HG03108 (cell line): ENCODE data around the gene MBOAT1.

ENCODE experiments used
- ATAC-seq: cut with Tn5 transposase; IDR thresholded peaks from one replicate; pipeline ENCODE4 v1.9.1; 2021; ENCODE audit warnings: moderate library complexity; ENCODE audit not compliant: unreplicated experiment

Gene MBOAT1

DNA sequence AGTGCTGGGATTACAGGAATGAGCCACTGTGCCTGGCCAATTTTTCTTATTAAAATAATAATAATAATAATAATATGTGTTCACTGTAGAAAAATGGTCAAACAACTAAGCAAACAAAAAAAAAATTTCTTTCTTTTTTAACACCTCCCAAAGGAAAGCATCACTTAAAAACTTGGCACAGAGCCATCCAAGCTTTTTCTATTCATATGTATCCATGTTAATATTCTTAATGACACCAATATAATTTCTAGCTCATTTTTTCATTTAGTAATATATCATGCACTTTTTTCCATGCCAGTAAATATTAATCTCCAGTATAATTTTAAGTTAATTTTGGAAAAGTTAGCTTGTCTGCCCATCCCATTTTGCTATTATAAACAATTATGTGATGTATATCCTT lies 101.8 kb downstream of the MBOAT1 start:
- ATAC-seq: no peak

DNA sequence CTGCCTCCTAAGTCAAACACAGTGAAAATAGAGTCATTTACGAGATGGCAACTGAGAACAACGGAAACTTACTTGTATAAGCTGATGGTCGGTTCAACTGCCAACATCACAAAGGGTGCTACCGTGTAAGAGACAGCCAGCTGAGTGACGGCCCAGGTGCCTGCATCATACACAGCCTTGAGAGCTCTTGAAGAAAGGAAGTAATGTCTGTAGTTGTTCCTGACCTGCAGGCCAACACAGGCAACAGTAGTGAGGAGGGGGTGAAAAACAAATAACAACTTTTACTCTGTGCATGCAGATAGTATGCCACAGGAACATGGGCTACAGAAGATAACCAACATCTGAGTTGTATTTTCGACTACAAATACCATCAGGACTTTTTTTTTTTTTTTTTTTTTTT lies 102.7 kb downstream of the MBOAT1 start:
- no peak for ATAC-seq

DNA sequence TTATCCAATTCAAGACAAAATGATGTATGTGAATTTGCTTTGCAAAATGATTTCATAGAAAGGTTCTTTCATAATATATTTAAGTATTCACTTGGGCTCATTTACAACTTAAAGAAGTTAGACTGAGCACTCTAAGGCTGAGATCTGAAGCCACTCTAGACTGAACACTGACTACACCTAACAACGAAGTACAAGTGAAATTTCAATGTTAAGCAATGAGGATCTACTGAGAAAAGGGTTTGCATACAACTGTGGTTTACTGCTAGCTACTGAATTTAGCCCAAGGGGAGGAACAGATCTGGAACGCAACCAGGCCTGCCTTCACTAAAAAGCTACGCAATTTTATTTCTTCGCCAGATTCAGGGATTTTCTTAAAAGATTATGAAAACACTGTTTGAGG lies 106.4 kb downstream of the MBOAT1 start:
- no peak for ATAC-seq

DNA sequence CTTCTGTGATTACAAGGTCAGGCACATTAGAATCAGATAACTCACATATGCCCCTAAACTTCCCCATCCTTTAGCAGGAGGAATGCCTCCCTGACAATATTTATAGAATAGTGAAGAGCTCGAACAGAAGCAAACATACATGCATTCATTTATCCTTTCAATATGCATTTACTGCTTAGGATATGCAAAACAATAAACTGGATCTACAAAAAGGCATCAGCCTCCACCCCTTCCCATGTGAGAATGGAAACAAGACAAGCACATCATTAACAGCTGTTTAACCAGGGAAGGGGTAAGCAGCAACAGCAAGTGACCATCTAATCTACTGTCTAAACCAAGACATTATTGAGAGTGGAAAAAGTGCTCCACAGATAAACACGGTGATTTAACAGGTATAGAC lies 107.6 kb downstream of the MBOAT1 start:
- ATAC-seq: no peak

DNA sequence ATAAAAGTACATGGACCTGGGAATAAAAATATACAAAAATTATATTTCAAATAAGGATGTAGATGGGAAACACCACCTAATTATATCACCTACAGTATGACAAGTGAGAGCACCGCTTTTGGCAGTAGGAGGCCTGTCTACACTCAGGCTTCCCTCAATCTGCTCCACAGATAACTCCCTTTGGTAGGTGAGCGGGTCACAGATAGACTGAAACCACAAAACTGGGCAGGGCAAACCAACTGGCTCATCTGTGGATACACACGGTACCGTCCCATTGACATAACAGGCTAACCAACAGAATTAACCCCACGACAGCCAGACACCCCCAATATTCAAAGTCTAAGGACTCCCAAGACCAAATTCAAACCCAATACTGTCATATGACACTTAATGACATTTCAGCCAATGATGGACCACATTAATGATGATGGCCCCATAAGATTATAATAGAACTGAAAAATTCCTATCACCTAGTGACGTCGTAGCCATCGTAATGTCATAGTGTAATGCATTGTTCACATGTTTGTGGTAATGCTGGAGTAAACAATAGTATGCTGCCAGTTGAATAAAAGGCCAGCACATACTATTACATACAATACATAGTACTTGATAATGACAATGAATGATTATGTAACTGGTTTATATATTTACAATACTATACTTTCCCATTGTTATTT lies 109.7 kb downstream of the MBOAT1 start:
- ATAC-seq: no peak

DNA sequence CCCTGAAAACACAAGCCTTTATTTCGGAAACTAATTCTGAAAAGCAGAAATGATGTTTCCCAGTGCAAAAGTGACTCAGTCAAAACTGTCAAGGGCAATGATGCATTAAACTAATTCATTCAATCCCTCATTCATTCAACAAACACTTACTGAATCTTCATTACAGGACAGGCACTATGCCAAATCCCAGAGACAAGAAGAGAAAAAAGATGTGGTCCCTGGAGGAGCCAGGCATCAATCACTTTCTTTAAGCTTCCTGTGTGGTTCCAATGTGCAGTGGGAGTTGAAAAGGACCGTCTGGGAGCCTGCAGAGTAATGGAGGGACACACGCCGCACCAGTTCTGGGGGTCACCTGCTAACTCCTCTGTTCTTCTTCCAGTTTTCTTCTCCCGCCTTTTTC lies 113.1 kb downstream of the MBOAT1 start:
- no peak for ATAC-seq

DNA sequence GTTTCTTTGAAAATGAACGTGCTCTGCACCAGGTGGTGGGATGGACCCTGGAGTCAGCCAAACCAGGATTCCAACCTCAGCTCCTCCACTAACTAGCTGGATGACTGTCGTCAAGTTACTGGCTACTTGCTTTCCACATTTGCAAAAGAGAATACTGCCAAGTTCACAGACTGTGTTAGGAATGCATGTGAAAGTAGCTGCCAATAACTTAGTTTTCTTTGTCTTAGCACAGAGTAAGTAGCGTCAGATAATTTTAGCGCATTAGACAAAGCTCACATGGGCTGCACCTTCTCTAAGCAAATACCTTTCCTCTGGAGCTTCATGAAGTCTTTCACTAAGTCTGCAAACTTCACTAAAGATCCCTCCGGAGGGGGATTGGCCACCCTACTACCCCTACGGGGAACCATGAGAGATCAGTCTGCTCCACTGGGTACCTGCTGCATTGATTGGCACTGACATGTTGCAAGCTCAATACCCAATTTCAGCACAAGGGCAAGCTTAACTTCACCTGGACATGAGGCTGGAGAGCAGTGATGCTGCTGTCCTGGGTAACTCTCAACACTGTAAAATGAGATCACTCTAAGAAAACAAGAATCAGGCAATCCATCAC lies 113.9 kb downstream of the MBOAT1 start:
- no peak for ATAC-seq

DNA sequence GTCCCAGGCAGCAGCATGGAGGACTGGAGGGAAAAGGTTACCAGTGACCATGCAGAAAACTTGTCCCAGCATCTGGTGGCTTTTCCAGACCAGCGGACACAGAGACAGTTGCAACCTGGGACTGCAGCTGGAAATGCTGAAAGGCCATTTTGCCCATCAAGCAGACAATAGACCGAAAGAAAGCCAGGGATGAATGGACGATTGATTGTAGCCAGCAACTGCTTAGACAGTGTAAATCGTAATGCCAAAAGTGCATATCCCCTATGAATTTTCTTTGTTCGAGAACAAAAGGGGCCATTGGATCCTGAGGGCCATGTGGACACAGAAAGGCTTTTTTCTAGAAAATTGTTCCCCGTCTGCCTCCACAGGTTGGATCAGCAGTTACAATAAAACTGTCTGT lies 115.7 kb downstream of the MBOAT1 start:
- ATAC-seq: no peak

DNA sequence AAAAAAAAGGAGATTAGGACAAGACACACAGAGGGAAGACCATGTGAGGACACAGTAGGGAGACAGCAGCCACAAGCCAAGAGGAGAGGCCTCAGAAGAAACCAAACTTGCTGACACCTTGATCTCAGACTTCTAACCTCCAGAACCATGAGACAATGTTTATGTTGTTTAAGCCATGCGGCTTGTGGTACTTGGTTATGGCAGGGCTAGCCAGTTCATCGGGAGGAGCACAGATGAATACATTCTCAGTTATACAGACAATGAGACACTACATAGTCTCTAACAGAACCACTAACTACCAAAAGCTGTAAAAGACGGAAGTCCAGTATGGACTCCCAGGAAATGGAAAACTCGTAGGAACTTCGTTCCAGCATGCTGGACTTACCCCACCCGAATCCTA lies 116.8 kb downstream of the MBOAT1 start:
- ATAC-seq: no peak

DNA sequence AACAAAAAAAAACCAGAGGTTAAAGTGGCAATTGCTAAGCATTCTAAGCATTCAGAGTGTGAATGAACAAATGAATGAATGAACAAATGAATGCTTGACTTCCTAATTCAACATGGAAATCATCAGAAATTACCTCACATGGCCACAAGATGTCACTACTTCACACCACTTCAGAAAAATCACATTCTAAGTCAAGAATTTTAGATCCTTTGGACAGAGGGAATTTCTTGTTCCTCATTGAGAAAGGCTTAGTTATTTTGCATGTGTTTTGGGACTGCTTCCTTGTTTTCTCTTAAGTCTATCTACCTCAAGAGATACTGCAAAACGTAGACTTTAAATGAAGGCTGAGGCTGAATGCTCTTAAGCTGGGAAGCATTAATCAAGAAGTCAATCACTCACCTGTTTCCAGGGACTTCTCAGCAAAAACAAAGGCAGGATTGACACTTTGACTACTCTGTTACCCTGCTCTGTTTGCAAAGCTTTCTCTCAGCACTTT lies 120.2 kb downstream of the MBOAT1 start:
- ATAC-seq: no peak

DNA sequence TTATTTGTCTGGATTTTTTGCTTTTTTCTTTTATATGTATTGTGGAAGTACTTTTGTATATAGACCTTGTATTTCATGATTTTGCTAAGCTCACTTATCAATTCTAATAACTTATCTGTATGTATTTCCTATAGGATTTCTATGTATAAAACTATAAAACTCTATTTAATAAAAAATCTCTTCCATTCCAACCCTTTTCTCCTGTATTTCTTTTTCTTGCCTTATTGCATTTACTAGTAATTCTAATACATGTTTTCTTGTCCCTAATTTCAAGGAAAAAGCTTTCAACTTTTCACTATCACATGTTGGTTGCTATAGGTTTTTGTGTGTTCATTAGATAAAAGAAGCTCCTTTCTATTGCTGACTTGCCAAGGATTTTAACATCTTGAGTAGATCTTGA lies 125.3 kb downstream of the MBOAT1 start:
- ATAC-seq: no peak

DNA sequence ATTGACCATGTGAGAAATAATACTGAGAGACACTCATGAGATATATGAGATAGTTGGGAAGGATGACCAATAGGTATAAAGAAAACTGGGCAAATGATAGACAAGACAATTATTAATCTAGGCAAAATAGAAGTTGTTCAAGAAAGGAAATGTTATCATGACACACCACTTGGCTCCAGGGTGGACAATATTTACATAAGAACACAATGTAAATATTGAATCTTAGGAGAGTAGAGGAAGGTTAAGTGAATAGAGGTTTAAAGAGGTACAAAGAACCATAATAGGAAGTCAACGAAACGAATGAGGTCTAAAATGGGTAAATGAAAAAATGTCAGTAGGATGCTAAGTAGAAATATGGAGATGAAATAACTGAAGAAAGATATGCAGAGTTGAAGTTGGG lies 126.5 kb downstream of the MBOAT1 start:
- no peak for ATAC-seq

DNA sequence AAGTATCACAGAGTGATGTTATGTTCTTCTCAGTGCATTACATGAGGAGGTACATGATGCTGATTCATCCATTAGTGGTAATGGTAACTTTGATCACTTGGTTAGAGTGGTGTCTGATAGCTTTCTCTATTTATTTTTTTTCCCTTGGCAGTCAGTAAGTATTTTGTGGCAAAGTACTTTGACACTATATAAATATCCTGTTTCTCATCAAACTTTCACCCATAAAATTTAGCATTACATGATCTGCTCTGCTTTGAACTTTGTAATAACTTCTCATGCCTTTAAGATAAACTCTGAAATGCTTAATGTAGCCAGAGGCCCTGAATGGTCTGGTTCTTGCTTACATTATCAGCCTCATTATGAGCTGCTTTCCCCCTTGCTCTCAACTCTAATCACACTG lies 127.9 kb downstream of the MBOAT1 start:
- no peak for ATAC-seq

DNA sequence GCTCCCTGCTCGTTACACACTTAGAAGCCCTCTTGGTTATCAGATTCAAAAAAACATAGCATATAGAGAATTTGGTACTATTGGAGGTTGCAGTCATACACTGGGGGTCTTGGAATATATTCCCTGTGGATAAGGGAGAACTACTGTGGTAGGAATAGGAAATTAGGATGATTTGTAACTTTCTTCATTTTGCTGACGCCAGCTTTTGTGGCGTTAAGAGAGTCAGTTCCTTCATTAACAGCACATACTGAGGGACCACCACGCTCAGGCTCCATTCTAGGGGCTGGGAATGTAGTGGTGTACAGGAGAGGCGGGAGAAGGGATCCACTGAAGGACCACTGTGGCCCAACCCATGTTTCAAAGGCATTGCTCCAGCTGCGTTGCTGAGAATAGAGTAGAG lies 140.3 kb downstream of the MBOAT1 start:
- no peak for ATAC-seq

DNA sequence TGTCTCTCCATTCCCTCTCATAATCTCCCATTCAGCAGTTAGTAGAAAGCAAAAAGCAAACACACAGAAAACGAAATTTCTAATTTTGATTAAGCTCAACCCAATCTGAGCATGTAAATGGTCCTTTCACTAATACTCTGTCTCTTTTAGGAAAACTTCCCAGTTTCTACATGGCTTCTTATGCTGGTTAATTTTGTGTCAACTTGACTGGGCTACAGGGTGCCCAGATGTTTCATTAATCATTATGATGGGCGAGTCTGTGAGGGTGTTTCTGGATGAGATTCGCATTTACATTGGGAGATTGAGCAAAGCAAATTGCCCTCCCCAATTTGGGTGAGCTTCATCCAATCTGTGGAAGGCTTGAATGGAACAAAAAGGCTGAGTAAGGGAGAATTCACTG lies 142.2 kb downstream of the MBOAT1 start:
- no peak for ATAC-seq

DNA sequence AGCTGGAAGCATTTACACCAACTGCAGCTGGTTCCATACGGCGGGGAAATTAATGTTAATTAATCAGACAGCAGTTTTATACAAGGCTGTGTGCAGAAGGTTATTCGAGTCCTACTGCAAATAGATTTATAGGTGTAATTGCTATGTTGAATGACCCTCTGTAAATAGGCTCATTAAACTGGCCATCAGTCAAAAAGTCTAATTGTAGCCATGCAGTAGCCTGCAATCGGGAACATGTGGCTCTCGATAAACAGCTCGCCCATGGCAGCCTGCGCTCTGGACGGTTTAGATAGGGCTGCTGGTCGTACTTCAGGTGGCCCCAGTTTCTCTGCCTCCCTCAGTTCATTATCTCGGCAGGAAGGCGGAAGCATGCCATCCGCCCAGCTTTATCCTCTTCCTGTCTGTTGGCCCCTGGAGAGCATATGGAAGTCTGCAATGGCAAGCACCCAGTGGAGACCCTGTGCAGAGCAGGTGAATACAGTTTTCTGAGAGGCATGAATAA lies 143.2 kb downstream of the MBOAT1 start:
- ATAC-seq: no peak

DNA sequence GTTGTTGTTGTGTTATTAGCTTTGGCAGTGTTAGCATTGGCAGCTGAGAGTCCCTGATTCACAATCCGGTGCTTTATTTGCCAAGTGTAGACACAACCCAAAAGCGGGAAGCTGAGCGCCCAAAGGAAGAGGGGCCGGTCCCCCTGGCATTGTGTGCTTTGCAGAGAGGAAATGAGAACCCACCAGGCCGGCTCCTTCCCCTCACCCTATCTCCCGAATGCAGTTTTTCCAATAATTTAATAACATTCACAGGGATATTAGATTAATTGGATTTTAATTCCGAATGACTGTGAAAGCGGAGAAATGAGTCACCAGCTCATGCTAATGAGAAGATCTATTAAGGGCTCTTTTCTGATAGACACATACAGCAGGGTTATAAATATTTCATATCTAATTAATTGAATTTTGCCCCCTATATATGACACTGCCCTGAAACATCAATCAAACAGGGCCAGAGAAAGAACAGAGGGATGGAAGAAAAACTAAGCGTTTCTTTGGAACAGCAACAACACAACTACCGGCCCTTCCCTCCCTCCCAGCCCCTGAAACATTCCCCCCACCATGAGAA lies 143.8 kb downstream of the MBOAT1 start:
- no peak for ATAC-seq

DNA sequence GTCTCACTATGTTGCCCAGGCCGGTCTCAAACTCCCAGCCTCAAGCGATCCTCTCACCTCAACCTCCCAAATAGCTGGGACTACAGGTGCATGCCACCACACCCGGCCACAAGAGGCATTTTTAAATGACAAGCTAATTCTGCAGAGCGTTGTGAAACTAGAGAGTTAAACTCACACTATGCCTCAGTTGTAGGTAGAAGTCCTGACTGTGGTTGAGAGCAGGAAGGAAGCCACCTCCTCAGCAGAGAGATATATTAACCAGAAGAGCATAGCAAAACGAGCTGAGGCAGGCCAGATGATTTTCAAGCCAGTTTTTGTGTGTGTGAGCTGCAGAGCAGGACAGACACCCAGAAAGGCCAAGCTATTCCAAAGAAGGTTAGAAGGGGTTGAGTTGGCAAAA lies 150.3 kb downstream of the MBOAT1 start:
- ATAC-seq: peak; percentile 68

DNA sequence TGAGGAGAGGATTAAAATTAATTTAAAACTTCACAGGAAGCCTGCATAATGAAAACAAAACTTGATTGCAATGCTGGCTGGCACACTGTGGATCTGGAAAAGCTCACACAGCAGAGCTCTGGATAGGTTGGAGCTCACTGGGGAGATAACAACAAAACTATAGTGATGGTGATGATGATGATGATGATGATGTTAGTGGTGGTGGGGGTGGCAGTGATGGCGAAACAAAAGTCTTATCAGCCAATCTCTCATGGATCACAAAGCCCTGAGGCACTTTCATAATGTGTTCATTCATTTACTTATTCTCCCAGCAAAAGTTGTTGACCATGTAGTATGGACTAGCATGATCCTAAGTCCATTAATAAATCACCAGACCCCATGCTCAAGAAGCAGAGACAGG lies 152.0 kb downstream of the MBOAT1 start:
- ATAC-seq: no peak

DNA sequence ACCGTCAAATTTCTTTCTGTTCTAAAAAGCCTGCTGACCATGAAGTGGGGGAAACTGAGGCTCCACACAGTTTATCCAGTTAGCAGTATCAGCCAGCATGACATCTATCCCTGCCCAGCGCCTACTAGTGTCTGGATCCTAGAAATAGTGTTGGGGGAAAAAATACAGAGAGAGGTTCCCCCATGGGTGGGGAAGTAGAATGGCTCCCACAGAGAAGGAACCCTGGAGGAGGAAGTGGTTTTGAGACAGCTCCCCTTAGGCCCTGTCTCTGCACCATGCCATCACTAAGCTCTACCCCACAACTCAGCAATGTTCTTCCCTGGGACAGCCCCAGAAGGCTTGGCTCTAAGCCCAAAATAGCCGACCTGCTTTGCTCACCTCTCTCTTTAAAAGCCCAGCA lies 153.4 kb downstream of the MBOAT1 start:
- ATAC-seq: no peak

DNA sequence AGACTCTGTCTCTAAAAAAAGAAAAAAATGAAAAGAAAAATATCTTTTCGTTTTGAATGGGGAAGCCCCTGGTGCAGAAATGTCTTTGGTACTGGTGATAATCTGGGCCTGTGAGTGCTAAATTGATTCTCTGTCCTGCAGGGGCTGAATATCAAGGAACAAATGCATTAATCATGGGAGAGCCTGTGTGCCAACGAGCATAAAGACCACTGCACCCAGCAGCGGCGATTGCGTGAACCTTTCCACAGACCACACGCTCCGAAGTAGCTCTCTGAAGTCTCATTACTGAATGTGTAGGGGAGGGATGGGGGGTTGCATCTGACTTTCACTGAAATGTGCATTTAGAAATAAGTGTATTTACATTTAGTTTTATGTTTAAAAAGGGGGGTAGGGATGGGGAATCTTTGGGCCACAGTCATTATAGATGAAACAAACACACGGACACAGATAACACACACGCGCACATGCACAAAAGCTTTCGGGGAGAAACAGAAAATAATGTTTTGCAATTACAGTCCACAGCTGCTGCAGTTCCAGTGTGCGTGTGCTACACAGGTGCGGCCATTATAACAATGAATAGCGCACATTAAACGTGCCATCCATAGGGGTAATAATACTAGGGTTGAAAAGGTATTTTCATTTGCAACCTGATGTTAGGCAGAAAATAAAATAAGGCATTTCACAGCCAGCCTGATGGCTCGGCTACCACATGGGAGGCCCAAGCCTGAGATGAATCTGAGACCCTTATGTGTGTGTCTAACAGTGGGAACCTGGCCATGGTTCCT lies 154.0 kb downstream of the MBOAT1 start:
- ATAC-seq: no peak
